HepG2 (cell line): ENCODE measurements around the gene SPIRE1. TPM values are rescaled to one million over a fixed set of nuclear protein-coding genes. Genes with fewer than 3 reads are reported as not detected.

Experiments
- ATAC-seq: fragments of 200-7000 bp; cut with Tn5 transposase; 3 replicates; pipeline ENCODE4 v1.9.1; 2020; ENCODE audit warnings: mild to moderate bottlenecking, moderate library complexity
- BruUV-seq: library from RNA; stranded (reverse); fragments of 400-500 nt; replicated peaks from 2 replicates; lab custom pipeline; 2021; lab: Mats Ljungman, UMichigan
- CTCF ChIA-PET: fragments of 300-600 bp; formaldehyde crosslinking; extraction: SDS; loops from one replicate; lab custom pipeline; 2021; ENCODE audit warnings: low total read pairs, inconsistent platforms, low intra/inter-chr PET ratio; lab: Yijun Ruan, JAX
- POLR2A ChIA-PET: fragments of 350-600 bp; sonication (Branson Sonifier 250); formaldehyde crosslinking; loops from one replicate; lab custom pipeline; 2020; ENCODE audit warnings: antibody characterized with exemption, inconsistent platforms; lab: Yijun Ruan, JAX
- DNase-seq: peaks from one replicate; pipeline ENCODE4 v3.0.0-alpha.2; 2015; ENCODE audit warnings: low spot score
- FAIRE-seq: peaks from 3 replicates; lab custom pipeline; 2011; peaks lifted over from hg19 to GRCh38; lab: Jason Lieb, UNC
- H2AFZ ChIP-seq: one replicate; pipeline ENCODE4 v1.6.1; 2011; ENCODE audit warnings: low read length, inconsistent platforms
- H3K27ac ChIP-seq: fragments of 300-600 bp; 3 replicates; pipeline ENCODE4 v1.8.0; 2011; ENCODE audit warnings: mixed run types, mild to moderate bottlenecking, mixed read lengths, low read length, inconsistent platforms; ENCODE audit not compliant: insufficient read depth; ENCODE audit errors: extremely low read length
- H3K27me3 ChIP-seq, 2 experiments: fragments of 200-600 bp in 1 of 2; 2 replicates in 1 of 2; 3 replicates in 1 of 2; pipeline versions ENCODE4 v1.6.0 to v1.8.0; 2011; ENCODE audit warnings: low read length in 2 of 2, mild to moderate bottlenecking in 2 of 2, moderate library complexity in 2 of 2, inconsistent platforms in 1 of 2; ENCODE audit not compliant: insufficient read depth in 2 of 2, control insufficient read depth in 1 of 2
- H3K36me3 ChIP-seq, 2 experiments: fragments of 200-600 bp in 1 of 2; replicated peaks in 1 of 2; 2 replicates in 1 of 2; 3 replicates in 1 of 2; pipeline versions ENCODE4 v1.5.1 to v1.8.0; 2011; ENCODE audit warnings: low read length in 2 of 2, inconsistent platforms in 1 of 2; ENCODE audit not compliant: insufficient read depth in 2 of 2, control insufficient read depth in 1 of 2
- H3K4me1 ChIP-seq: 2 replicates; pipeline ENCODE4 v1.5.1; 2012; ENCODE audit warnings: low read length, inconsistent platforms; ENCODE audit not compliant: insufficient read depth
- H3K4me2 ChIP-seq: 2 replicates; pipeline ENCODE4 v1.6.0; 2011; ENCODE audit warnings: low read depth, low read length, inconsistent platforms
- H3K4me3 ChIP-seq, 3 experiments: fragments of 200-600 bp in 1 of 3; sonication (generic), shearing (Covaris generic) in 1 of 3; replicated peaks in 1 of 3; 2 replicates each; pipeline ENCODE4 v1.5.1; 2011 to 2016; ENCODE audit warnings: low read length in 3 of 3, inconsistent platforms in 2 of 3, low read depth in 2 of 3, mild to moderate bottlenecking in 2 of 3, control low read depth in 1 of 3, mixed read lengths in 1 of 3; ENCODE audit not compliant: insufficient read depth in 1 of 3
- H3K79me2 ChIP-seq: one replicate; pipeline ENCODE4 v1.6.1; 2011; ENCODE audit warnings: low read length, inconsistent platforms; ENCODE audit not compliant: insufficient read depth
- H3K9ac ChIP-seq: 2 replicates; pipeline ENCODE4 v1.6.0; 2011; ENCODE audit warnings: mild to moderate bottlenecking, low read depth, low read length, inconsistent platforms; ENCODE audit not compliant: insufficient read depth
- H3K9me3 ChIP-seq: 2 replicates; pipeline ENCODE4 v1.5.1; 2012; ENCODE audit warnings: mild to moderate bottlenecking, low read length
- H4K20me1 ChIP-seq: 2 replicates; pipeline ENCODE4 v1.6.0; 2011; ENCODE audit warnings: inconsistent platforms, mild to moderate bottlenecking, low read length, moderate library complexity; ENCODE audit not compliant: insufficient read depth
- AHDC1 ChIP-seq: sonication (generic); formaldehyde crosslinking; IDR thresholded peaks from 2 replicates; pipeline ENCODE4 v1.5.1; 2020; ENCODE audit warnings: mild to moderate bottlenecking, missing genetic modification reagents, borderline replicate concordance
- CCDC6 ChIP-seq: sonication (generic); formaldehyde crosslinking; IDR thresholded peaks from 2 replicates; pipeline ENCODE4 v1.8.1; 2022; ENCODE audit warnings: mild to moderate bottlenecking, missing genetic modification reagents, moderate library complexity
- CHD2 ChIP-seq: IDR thresholded peaks from 2 replicates; pipeline ENCODE4 v1.6.1; 2011; ENCODE audit warnings: low read depth, low read length, improper control_type of control experiment
- FLYWCH1 ChIP-seq: sonication (generic); formaldehyde crosslinking; IDR thresholded peaks from 2 replicates; pipeline ENCODE4 v1.8.1; 2023; ENCODE audit warnings: mild to moderate bottlenecking, missing genetic modification reagents
- KLF9 ChIP-seq: IDR thresholded peaks from 2 replicates; pipeline ENCODE4 v1.6.1; 2016; ENCODE audit warnings: low read depth
- MTA1 ChIP-seq: sonication (generic); formaldehyde crosslinking; IDR thresholded peaks from 2 replicates; pipeline ENCODE4 v1.4.0; 2020; ENCODE audit warnings: missing genetic modification reagents, mild to moderate bottlenecking, borderline replicate concordance
- NCOA1 ChIP-seq: sonication (generic); formaldehyde crosslinking; IDR thresholded peaks from 2 replicates; pipeline ENCODE4 v1.9.0; 2021; ENCODE audit warnings: missing genetic modification reagents
- PAF1 ChIP-seq: IDR thresholded peaks from 2 replicates; pipeline ENCODE4 v1.6.1; 2016; ENCODE audit warnings: missing genetic modification reagents, missing compliant biosample characterization
- RBM22 ChIP-seq: fragments of 200-400 bp; formaldehyde crosslinking; optimal IDR thresholded peaks from 2 replicates; pipeline ENCODE3; 2017; ENCODE audit warnings: mild to moderate bottlenecking, low read length, moderate library complexity
- RBM39 ChIP-seq: fragments of 200-400 bp; formaldehyde crosslinking; IDR thresholded peaks from one replicate; pipeline ENCODE4 v1.6.1; 2018; ENCODE audit warnings: antibody characterized with exemption, mild to moderate bottlenecking, low read depth, low read length; ENCODE audit not compliant: poor library complexity, severe bottlenecking
- TIGD3 ChIP-seq: sonication (generic); formaldehyde crosslinking; IDR thresholded peaks from 2 replicates; pipeline ENCODE4 v1.5.1; 2020; ENCODE audit warnings: mild to moderate bottlenecking, missing genetic modification reagents, borderline replicate concordance
- TOE1 ChIP-seq: sonication (generic); formaldehyde crosslinking; IDR thresholded peaks from 2 replicates; pipeline ENCODE4 v1.4.0; 2020; ENCODE audit warnings: mild to moderate bottlenecking, missing genetic modification reagents
- ZSCAN25 ChIP-seq: sonication (generic); formaldehyde crosslinking; IDR thresholded peaks from 2 replicates; pipeline ENCODE4 v1.8.0; 2022; ENCODE audit warnings: mild to moderate bottlenecking, missing genetic modification reagents
- WGBS: methylation state at CpG from one replicate; pipeline ENCODE4 v1.1.6; 2017; ENCODE audit warnings: low lambda C conversion rate; 5-methylcytosine and 5-hydroxymethylcytosine counted together
- in situ Hi-C: cut with HindIII; loops from 2 replicates; pipeline ENCODE4 v1.10.0; 2017; ENCODE audit warnings: low pct_unique_long_range_greater_than_20kb; ENCODE audit not compliant: extremely low pct_ligation_motif_present
- intact Hi-C: fragments of 100-400 bp; cut with micrococcal nuclease; formaldehyde crosslinking; loops from one replicate; pipeline ENCODE4 v1.10.0; 2022; ENCODE audit not compliant: unreplicated experiment
- polyA plus RNA-seq, 8 experiments: library from polyadenylated mRNA; depleted of rRNA in 3 of 8; stranded (reverse) in 7 of 8; unstranded in 1 of 8; fragments of >200 nt; fragmentation: Illumina TruSeq in 4 of 8; extraction: Trizol in 4 of 8; gene quantifications; 2 replicates each; pipeline versions ENCODE4 v1.2.1 to v1.2.3, GENCODE V29; 2011 to 2016; ENCODE audit warnings: low read depth in 4 of 8, missing spikeins in 1 of 8, mixed read lengths in 1 of 8; ENCODE audit not compliant: insufficient read depth in 1 of 8
- total RNA-seq, 5 experiments: library from RNA; depleted of rRNA; stranded (reverse); fragments of >200 nt; fragmentation: Illumina TruSeq; extraction: Trizol; gene quantifications; 2 replicates each; pipeline ENCODE4 v1.2.3, GENCODE V29; 2016; ENCODE audit warnings: low read depth in 1 of 5

SPIRE1 gene
- total and polyA plus RNA-seq, 2 of the 13 experiments (the other 11 are each of a cell fraction or from before 2014, with no cell fraction given), result 9.9 to 21.3 TPM

- H4K20me1 ChIP-seq, result no peaks in the 10 kb centered on the region
- no peak overlapping the region for H3K9ac ChIP-seq
- no peak overlapping the region for H2AFZ ChIP-seq
- H3K4me2 ChIP-seq, result no peak overlapping the region
- H3K27ac ChIP-seq, result no peak overlapping the region
- TF ChIP-seq CHD2 (no peak), CCDC6 (CRISPR knock-in tag) (no peak), AHDC1 (CRISPR knock-in tag) (no peak), KLF9 (CRISPR knock-in tag) (no peak), RBM39 (no peak), PAF1 (CRISPR knock-in tag) (no peak), FLYWCH1 (CRISPR knock-in tag) (no peak), ZSCAN25 (CRISPR knock-in tag) (no peak), NCOA1 (CRISPR knock-in tag) (no peak), RBM22 (no peak), TOE1 (CRISPR knock-in tag) (no peak), TIGD3 (CRISPR knock-in tag) (no peak), MTA1 (CRISPR knock-in tag) (no peak)
- TF ChIP-seq, all 625 proteins: peak for 0
- ChIA-PET CTCF (no interaction called here), POLR2A (no interaction called here)
- no peak overlapping the region for H3K4me3 ChIP-seq
- peaks cover 20% of the 10 kb centered on the region for H3K4me1 ChIP-seq
- WGBS, result 85% methylated on average over 3 of the region's 3 CpGs
- no TSS peak for BruUV-seq
- H3K9me3 ChIP-seq, result no peaks in the 10 kb centered on the region
- no peak for DNase-seq
- in situ Hi-C loops (no loop called here), intact Hi-C loops (no loop called here)
- no peak for FAIRE-seq
- no peaks in the 10 kb centered on the region for H3K79me2 ChIP-seq
- peaks cover 2% of the 10 kb centered on the region in 2 experiments; a peak in 3 of 5 replicates for H3K36me3 ChIP-seq
- ATAC-seq, result no peak
- no peaks in the 10 kb centered on the region for H3K27me3 ChIP-seq
Measured at GRCh38 chr18:12456441-12456840, 201.5 kb downstream of the SPIRE1 start.
